ENCODE measurements around the gene ST3GAL3.

GRCh38 chr1:43938383-43938782, 231.0 kb downstream of the ST3GAL3 start:
- TF ChIP-seq POLR2AphosphoS5 (IDR thresholded peaks at IDR 0.05; ENCODE audit: borderline replicate concordance, low read depth, low read length) (no peak), EZH2 (IDR thresholded peaks at IDR 0.05) (no peak)
